ENCODE measurements around the gene LRRC2. TPM values are rescaled to one million over a fixed set of nuclear protein-coding genes. Genes with fewer than 3 reads are reported as not detected.

Gene LRRC2
- total and polyA plus RNA-seq, 9 of the 15 experiments (the other 6 are each of a cell fraction or from before 2014, with no cell fraction given): 0.01 to 0.04 (median 0.03) TPM; not detected in 5

- TF ChIP-seq RBM25 (IDR thresholded peaks at IDR 0.05; ENCODE audit: low read depth, low read length, severe bottlenecking) (no peak), TAF7 (tag; IDR thresholded peaks at IDR 0.05) (no peak), ID3 (CRISPR knock-in tag; IDR thresholded peaks at IDR 0.05) (no peak), ID3 (tag; IDR thresholded peaks at IDR 0.05) (no peak), ZZZ3 (IDR thresholded peaks at IDR 0.05) (no peak), SMARCA5 (IDR thresholded peaks at IDR 0.05) (no peak), ZNF445 (CRISPR knock-in tag; IDR thresholded peaks at IDR 0.05; ENCODE audit: low read depth) (no peak), STAT5B (CRISPR knock-in tag; IDR thresholded peaks at IDR 0.05) (no peak), PPARD (CRISPR knock-in tag; IDR thresholded peaks at IDR 0.05) (no peak), MGA (IDR thresholded peaks at IDR 0.05) (peak; percentile 52; the same call in 1 of the 2 replicates), ZNF121 (CRISPR knock-in tag; conservative IDR thresholded peaks at IDR 0.05) (no peak), ZNF766 (CRISPR knock-in tag; conservative IDR thresholded peaks at IDR 0.05) (0 out of 2 replicates have a peak, but pooled peaks have one; percentile 13), ZBTB12 (CRISPR knock-in tag; IDR thresholded peaks at IDR 0.05) (no peak), TOE1 (IDR thresholded peaks at IDR 0.05; ENCODE audit: borderline replicate concordance) (no peak), TOE1 (CRISPR knock-in tag; IDR thresholded peaks at IDR 0.05; ENCODE audit: borderline replicate concordance, low read depth) (no peak), RNF2 (IDR thresholded peaks at IDR 0.05) (no peak)
Observed at GRCh38 chr3:46503200-46503874, 62.8 kb downstream of the LRRC2 start (continued).
